ENCODE results near the gene CDC42EP3.

CDC42EP3 gene

DNA sequence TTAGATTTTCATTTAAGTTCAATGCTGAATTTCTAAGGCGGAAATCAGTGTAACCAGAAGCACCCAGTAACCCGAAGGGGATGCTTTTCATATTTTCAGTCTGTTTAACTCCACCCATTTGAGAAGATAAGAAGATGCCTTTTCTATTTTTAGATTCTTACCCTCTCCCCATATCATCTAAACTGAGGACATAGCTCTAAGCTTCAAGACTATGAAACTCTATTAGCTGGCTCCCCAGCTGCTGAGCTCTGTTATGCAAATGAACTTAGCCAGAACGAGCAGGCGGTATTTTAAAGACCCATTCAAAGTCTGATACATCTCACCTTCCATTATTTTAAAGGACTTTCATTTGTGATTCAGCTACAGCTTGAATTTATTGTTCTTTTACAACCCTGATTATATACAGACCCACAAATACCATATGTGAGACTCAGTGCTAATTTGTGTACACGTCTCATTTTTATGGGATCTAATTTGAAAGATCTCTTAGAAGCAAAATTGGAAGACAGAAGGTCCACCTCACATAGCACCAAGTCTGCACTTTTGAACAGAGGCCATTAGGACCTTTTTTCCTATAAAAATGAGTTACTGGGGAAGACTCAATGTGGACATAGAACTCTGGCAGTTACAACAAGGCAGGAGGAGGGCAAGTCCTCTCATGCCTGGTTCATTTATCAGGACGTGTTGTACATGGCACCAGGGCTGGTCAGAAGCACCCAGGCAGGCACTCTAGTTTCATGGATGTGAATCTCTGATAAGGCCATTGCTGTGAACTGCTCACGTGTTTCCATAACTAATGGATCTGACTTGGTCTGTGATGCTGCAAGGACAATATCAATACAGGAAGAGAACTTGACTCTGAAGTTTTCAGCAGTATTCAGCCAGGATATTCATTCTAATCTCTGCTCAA lies 16.3 kb downstream of the CDC42EP3 start:
- peak; percentile 92 for DNase-seq

GRCh38 chr2:37654419-37654818 lies 17.0 kb downstream of the CDC42EP3 start:
- peak; percentile 46 for DNase-seq

DNA sequence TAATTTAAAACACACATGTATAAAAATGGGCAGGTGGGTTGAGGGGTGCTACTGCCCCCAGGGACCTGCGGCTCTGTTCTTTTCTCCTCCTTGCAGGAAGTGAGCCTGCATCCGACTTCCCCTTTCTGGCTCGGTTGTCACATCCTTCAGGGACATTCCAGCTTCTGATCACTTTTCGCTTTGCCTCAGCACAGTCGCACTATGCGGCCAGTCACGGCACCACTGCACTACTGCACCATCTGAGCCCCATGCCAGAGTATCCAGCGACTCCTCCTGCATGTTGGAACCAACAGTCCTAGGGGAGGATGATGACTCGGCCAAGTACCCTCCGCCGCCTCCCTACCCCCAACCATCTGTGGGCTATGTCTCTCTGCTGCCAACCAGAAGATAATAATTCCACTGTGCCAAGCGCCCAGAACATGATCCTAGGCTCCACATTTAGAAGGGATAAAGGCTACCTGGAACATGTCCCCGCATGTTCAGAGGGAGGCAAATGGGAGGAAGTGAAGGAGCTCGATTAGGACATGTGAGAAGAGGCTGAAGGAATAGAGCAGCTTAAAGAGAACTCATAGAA lies 17.6 kb downstream of the CDC42EP3 start:
- peak; percentile 74 for DNase-seq

DNA sequence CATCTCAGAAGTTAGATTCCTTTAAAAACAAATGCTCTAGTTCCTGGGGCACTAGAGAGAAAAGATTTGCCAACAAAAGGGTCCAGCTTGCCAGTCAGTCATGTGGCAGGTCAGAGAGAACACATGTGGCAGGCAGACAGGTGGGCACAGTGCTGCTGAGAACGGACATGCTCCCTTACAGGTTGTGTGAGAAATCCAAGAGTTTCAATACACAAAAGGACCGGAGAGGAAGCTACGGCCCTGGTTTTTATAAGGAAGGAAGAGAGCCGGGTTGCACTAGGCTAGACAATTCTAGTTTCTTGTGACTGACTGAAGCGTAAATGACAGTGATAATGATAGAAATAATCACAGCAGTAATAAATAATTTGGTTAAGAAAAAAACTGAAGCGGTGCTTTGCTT lies 18.3 kb downstream of the CDC42EP3 start:
- DNase-seq, result peak; percentile 26

- no peak for DNase-seq
Observed at GRCh38 chr2:37652199-37652640, 19.2 kb downstream of the CDC42EP3 start.

DNA sequence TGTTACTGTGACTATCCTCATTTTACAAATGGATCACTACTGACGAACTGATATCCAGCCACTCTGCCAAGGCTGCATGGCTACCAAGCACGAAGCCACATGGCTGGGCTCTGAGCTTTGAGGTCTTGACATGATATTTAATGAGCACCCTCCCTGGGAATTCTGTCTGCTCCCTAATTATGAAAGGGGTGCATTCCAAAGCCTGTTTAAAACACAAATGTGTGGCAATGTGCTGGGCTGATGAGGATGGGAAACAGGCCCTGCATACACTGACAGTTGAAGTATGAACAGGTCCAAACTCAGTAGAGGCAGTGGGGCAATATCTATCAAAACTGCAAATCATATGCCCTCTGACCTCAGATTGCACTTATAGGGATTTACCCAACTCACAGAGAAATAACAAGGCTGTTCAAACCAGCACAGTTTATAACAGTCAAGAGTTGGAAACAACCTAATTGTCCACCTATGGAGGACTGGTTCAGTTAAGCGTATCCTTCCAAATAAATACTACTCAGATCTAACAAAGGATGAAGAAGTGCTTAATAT lies 20.8 kb downstream of the CDC42EP3 start:
- no peak for DNase-seq

GRCh38 chr2:37649518-37649917 lies 21.9 kb downstream of the CDC42EP3 start:
- no peak for DNase-seq

DNA sequence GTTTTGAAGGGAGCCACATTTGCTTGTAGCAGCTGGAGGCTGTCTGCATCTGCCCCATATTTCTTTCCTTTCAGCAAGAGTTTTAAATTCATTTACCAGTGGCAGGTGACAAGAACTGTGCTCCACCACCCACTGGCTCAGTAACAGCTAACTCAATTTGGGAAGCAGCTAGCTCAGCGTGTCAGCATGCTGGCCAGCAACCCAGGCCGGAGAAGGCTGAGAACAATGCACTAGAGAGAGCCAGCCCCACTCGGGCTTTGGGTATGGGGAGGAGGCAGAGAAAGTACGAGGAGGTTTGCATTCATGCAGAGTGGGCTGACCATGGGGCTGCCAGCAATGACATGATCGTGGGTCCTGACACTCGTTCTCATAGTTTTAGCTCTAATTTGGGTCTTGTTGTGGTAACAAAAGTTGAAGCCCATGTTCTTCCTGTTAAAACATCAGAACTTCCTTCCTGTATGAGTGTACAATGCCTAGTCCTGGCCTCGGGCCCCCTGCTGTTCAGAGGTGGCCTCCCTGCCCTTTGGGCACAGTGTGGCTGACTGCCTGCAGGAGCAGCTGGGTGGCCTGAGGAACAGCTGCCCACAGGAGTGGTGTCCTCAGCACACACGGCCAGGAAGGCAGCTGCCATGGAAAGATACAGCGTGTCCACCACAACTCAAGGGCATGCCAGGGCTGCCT lies 23.0 kb downstream of the CDC42EP3 start:
- peak; percentile 55 for DNase-seq

GRCh38 chr2:37647971-37648330 lies 23.5 kb downstream of the CDC42EP3 start:
- no peak for DNase-seq

GRCh38 chr2:37645836-37646235 lies 25.6 kb downstream of the CDC42EP3 start:
- DNase-seq, result no peak

DNA sequence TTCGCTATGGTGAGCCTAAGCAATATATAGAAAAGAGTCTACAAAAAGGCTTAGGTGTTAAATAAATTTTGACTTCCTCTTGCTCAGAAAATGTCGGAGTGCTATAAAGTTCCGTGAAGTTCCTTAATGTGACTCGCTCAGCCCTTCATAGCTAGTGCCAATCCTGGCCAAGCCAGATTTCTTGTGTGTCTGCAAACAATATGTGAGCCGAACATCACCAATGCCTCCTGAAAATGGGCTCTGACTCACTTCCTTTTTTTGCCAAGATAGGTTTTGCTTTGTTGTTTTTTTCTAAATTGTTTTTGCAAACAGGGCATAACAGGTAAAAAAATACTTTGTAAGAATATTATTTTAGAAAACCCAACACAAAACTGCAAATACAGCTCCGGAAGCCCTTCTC lies 26.1 kb downstream of the CDC42EP3 start:
- DNase-seq, result no peak

GRCh38 chr2:37644191-37644590 lies 27.3 kb downstream of the CDC42EP3 start:
- peak; percentile 51 for DNase-seq

DNA sequence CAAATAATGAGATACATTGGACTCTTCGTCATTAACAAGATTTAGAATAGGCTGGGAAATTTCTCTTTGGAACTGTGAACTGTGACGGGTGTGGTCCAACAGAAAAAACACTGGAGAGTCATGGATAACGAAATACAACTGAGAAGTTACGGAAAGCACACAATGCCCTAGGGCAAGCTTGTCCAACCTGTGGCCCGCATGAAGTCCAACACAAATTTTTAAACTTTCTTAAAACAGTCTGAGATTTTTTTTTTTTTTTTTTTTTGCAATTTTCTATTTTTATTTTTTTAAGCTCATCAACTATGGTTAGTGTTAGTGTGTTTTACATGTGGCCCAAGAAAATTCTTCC lies 27.7 kb downstream of the CDC42EP3 start:
- DNase-seq, result peak; percentile 42

DNA sequence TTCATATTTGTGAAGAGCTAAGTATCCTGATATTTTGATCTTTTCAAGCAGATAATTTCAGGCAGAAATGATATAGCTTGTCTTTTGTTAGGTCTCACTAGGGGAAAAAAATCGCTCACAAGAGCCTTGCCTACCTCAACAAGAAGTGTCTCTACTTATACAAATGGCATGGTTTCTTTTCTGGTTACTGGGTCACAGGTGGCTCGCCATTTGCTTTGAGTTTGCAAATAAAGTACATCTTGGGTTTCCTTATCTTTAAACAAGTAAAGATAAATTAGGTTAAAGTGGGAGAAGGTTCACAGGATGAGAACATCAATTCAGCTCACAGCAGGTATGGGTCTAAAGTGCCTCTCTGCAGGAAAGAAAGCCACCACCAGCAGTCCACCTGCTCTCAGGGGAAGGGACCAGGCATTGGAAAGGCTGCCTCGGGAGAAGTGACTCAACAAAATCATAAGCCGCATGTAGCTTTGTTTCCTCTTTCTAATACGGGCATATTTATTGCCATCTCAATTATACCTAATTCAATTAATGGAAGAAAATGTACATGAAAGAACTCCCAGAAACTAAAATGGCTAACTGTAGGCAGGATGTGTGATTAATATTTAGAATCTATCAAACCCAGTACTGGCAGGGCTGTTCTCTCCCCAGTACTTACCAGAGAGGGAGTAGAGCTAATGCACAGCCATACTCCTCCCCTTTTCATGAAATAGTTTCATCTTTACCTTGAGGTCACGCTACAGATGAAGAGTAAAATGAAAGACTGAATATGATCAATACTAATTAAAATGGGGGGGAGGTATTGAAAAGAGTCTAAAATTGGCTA lies 28.3 kb downstream of the CDC42EP3 start:
- peak; percentile 68 for DNase-seq

- DNase-seq, result peak; percentile 7
Observed at GRCh38 chr2:37641582-37642171, 29.8 kb downstream of the CDC42EP3 start.

GRCh38 chr2:37639631-37640030 lies 31.8 kb downstream of the CDC42EP3 start:
- DNase-seq, result no peak

GRCh38 chr2:37638973-37639372 lies 32.5 kb downstream of the CDC42EP3 start:
- DNase-seq, result peak; percentile 56

- no peak for DNase-seq
Observed at GRCh38 chr2:37637985-37638384, 33.5 kb downstream of the CDC42EP3 start.

GRCh38 chr2:37637190-37637860 lies 34.1 kb downstream of the CDC42EP3 start:
- DNase-seq, result peak; percentile 31

GRCh38 chr2:37636381-37637066 lies 34.9 kb downstream of the CDC42EP3 start:
- peak; percentile 15 for DNase-seq

Measured in NCI-H69 (cell line).